HG03575 (cell line): ENCODE data around the gene SERPINH1.

Experiments used
- ATAC-seq: cut with Tn5 transposase; IDR thresholded peaks from one replicate; pipeline ENCODE4 v1.9.1; 2021; ENCODE audit not compliant: unreplicated experiment, insufficient number of reproducible peaks, low FRiP score; ENCODE audit errors: extremely low read depth

SERPINH1 gene

DNA sequence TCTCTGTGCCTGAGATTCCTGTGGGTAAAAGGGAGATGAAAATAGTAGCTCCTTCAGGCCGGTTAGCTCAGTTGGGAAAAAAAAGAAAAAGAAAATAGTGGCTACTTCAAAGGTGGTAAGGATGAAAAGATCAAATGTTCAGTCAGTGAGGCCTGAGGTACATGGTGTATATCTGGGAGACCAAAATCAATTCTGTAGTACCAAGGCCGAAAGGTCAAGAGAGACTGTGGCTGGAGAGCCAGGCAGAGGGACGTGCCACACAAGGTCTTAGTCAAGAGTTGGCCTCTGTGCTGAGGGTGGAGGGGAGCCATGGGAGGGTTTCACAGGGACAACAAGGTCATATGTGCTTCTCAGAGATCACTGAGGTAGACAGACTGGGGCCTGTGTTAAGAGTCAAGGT lies 31.5 kb upstream of the SERPINH1 start:
- ATAC-seq = no peak

DNA sequence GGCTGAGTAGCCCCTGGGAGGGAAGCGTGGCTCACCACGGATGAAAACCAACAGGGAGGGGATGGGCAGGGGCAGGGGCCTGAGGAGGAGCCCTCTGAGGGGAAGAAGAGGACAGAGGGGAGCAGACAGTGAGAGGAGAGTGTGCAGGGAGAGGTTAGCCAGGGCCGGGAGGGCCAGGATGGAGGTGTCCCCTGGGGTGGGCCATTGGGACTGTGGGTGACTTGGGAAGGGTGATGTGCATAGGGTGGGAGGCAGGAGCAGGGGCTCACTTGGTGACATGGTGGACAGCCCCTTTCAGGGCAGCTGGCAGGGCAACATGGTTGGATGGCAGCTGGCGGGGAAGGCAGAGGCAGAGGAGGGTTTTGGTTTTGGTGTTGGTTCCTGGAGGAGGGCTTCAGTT lies 30.7 kb upstream of the SERPINH1 start:
- no peak for ATAC-seq

DNA sequence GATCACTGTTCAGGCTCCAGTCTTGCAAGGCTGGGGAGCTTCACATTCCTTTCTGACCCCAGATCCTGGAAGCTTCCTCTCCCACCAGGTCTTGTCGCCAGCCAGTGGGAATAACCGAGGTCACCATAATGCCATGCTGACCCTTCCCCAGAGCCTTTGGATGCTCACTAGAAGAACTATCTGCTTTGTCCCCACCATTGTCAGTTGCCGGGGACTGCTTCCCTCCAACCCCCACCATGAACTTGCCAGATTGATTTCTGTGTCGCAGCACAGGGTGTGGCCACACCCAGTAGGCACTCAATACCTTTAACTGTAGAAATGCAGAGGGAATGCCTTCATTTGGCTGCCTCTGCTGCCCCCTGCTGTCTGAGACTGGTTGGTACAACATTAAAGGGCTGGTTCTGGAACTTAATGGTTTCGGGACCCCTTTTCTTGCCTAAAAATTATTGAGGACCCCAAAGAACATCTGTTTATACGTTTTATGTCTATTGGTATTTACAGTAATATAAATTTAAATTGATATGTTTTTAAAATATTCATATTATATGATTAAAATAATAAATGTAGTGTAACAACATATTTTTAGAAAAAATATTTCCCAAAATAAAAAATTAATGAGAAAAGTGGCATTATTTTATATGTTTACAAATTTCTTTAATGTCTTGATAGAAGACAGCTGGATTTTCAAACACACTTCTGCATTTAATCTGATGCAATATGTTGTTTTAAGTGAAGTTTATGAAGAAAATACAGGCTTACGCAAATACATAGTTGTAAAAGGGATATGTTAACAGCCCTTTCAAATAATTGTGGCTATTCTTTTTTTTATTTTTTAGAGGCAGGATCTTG lies 29.6 kb upstream of the SERPINH1 start:
- no peak for ATAC-seq

DNA sequence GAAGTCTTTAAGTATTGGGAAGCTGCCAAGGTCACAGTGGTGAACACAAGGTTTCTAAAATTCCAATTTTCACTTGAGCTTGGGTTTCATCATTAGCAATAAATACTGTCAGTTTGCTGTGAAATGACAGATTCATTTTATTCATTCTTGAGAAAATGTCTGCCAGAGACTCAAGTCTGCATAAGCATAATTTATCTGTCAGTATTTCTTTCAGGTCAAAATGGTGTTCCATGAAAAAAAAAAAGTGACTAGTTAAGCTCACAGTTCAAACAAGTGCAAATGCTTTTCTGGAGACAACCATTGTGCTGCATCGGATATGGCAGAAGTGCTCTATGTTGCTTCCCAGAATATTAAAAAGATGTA lies 28.2 kb upstream of the SERPINH1 start:
- ATAC-seq = no peak

DNA sequence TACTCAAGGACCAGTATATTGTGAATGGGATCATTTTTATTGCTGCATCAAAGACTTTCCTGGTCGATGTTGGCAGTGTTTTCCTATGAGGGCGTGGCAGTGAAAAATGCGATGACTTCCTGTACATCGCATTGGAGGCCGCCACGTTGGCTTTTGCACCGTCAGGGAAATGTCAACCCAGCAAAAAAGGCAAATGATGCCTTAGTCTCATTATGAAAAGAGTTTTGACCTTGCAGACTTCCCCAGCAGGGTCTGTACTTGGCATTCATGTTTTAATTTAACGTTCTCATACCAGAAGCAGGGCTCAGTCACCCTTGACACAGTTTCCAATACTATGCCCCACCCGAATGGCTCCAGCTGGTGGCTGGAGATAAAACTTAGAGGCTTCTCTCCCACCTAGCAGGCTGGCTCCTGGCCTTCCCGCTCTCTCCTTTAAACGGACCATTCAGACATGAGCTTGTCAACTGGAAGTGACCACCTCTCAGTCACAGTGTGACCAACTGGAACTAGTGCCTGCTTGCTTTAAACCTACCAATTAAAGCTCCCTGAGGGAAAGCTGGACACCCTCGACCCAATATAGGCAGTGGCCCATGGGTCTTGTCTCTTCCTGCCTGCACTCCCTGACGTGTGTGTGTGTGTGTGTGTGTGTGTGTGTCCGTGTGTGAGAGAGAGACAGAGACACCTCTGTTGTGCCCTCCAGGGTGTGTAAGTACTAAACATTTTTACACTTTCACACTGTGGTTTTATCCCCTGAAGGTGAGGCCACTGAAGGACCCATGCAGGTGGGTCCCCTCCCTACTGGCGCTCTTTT lies 27.6 kb upstream of the SERPINH1 start:
- ATAC-seq = no peak

DNA sequence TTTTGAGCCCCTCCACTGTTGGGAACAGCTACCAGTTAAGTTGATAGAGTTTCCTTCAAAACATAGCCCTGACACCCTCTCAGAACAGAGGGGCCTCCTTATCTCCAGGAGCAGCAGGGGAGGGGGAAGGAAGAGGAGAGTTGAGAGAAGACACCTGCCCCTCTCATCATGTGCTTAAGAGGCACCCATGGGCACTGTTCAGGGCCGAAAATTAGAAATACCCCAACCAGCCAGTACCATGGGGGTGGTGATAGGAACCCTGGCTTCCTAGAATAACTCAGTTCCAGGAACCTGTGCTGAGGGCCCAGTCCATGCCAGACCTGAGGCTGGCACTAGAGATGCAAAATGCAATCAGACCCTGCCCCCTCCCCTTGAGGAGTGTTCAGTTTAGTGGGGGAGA lies 27.0 kb upstream of the SERPINH1 start:
- no peak for ATAC-seq

DNA sequence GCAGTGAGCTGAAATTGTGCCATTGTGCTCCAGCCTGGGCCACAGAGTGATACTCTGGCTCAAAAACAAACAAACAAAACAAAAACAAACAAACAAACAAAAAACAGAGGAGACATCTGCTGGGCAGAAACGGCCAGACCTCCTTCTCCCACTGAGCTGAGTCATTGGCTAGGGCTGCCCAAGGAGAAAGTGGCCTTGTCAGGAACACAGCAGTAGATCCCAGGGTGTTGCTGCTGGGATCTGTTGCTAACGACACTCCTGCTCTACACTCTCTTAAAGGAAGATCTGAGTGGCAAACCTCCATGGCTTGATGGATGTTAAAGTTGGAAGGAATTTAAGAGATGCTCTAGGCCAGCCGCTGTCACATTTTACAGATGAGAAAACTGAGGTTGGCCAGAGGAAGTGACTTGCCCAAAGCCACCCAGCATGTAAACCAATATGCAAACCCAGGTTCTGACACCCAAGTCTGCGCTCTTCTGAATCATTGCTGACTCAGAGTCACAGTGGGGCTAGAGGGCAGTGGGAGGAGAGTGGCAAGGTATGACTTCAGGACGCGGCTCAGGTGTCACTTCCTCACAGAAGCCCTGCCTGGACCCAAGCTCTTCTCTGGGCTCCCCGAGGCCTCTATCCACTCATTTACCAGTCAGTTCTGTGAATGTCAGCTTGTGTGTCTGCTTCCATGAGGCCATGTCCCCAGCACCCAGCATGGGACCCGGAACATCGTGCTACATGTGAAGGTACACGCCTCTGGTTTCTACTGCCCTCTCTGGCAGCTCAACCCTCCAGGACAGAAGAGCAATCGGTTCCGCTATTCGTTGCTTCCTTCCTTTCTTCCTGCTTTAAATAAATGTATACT lies 25.0 kb upstream of the SERPINH1 start:
- no peak for ATAC-seq

DNA sequence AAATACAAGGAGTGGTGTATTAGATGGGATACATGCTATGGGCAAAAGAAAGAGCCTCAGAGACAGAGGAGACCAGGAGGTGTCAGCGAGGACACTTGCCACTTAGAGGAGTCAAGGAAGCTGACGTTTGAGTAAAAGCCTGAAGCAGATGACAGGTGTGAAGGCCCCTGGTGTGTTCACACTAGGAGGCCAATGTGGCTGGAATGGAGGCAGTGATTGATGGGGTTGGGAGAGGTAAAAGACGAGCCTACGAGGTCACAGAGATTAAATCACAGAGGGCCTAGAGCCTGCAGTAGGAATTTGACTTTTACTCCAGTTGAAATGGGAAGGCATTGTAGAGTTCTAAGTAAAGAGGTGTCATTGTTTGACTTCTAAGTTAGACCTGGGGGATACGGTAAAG lies 24.3 kb upstream of the SERPINH1 start:
- ATAC-seq = no peak

DNA sequence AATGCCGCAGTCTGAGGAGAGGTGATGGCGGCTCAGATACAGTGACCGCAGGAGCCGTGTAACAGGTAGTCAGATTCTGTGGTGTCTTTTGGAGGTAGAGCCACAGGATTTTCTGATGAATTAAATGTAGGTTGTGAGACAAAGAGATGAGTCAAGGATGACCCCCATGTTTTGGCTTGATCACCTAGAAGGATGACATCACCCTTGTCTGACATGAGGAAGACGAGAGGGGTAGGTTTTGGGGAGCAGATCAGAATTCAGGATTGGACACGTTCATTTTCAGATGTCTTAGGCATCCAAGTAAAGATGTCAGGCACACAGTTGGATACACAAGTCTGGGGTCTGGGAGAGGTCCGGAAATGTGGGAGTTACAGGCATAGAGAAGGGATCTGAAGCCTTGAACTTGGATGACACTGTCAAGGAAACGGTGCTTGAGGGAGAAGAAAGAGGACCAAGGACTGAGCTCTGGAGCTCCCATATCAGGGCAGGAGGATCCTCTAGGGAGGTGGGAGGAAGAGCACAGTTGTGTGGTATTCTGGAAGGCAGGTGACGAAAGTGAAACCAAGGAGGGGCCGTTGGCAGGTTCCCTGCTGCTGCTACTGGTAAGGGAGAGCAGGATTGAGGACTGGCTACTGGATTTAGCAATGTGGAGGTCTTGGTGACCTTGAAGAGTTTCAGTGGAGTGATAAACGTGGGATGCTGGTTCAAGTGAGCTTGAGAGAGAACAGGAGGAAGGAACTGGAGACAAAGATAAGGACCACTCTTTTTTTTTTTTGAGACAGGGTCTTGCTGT lies 23.7 kb upstream of the SERPINH1 start:
- ATAC-seq = no peak

DNA sequence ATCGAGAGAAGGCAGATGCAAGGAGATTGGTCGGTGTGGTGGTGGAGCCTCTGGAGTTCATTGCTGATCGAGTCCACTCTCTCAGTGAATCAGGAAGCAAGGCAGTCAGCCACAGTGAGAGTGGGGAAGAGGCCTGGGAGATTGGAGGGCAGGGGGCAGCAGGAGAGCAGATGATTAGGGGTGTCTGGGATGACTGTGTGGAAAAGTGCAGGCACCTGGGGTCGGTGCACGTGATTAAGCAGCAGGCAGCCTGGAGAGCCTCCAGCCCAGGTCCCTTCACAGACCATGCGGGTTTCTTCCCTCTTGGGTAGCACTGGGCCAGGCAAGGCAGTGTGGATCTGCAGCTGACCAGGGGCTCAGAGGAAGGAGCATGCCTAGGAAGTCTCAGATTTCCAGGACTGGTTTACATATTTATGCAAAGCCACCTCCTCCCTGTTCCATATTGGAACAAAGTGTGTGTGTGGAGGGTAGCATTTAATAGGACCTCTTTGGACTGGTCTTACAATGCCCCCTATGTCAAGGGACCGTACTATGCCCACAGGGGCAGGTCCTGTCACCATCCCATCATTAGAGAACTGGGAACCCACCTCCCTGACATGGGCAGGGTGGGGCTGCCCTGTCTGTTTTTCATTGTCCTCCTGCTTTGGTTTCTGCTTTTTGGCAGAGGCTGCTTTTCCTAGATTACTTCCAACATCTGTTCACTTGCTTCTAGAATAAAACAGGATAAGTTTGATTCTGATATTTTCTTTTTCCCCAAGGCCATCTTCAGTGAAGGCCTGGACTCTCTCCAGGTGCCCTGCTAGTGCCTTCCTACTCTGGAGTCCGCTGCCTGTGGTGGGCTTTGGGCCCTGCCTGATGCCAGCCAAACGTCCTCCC lies 22.4 kb upstream of the SERPINH1 start:
- no peak for ATAC-seq

DNA sequence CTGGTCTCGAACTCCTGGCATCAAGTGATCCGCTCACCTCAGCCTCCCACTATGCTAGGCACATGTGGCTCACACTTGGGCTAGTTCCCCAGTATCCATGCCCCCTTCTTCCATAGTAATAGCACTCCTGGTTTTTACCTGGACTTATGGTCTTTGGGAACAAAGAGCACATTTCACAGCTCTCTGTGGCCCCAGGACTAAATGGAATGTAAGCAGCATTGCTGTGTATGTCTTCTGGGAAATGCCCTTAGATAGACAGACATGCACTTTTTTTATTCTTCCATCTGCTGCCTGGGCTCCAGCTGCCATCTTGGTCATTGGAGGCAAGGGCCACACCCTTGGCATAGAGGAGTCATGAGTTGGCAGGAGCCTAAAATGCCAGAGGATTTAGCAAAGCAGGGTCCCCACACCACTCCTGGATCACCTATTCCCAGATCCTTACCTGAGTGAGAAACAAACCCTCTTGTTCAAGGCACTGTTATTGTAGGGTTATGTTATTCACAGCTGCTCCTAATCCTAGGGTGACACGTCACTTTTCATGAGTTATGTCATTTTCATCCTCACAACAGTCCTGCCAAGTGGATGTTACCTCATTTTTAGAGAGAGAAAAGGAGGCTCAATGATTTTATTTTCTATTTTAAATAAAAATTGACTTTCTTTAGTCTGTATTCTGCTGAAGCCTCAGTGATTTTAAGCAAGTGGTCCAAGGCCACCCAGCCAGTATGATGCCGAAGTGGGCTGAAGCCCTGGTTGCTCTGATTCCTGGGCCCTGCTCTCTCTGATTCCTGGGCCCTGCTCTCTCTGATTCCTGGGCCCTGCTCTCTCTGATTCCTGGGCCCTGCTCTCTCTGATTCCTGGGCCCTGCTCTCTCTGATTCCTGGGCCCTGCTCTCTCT lies 20.6 kb upstream of the SERPINH1 start:
- no peak for ATAC-seq

DNA sequence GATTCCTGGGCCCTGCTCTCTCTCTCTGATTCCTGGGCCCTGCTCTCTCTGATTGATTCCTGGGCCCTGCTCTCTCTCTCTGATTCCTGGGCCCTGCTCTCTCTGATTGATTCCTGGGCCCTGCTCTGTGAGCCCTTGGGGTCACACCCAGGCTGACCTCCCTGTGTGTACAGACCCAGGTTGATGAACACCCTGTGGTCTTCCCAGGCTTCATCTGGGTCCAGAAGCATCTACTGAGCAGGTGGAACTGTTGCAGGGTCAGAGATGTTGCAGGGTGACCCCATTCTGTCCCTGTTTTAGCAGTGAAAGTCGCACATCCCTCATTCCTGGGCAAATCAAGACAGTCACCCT lies 20.0 kb upstream of the SERPINH1 start:
- no peak for ATAC-seq

DNA sequence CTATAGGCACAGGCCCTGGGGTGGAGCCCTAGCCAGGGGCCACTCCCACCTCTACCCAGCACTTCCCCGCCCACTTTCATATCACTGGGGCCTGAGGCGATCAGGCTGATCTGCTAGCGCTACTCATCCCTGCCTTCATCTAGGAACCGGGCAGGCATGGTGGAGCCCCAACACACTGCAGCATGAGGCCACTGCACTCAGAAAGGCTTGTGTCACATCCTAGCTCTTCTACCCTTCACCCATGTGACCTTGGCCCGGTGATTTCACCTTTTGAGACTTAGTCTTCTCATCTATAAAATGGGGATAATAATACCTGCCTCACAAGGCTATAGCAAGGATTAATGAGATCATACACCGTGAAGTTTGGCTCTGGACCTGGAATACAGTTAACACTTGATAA lies 18.2 kb upstream of the SERPINH1 start:
- ATAC-seq = no peak

DNA sequence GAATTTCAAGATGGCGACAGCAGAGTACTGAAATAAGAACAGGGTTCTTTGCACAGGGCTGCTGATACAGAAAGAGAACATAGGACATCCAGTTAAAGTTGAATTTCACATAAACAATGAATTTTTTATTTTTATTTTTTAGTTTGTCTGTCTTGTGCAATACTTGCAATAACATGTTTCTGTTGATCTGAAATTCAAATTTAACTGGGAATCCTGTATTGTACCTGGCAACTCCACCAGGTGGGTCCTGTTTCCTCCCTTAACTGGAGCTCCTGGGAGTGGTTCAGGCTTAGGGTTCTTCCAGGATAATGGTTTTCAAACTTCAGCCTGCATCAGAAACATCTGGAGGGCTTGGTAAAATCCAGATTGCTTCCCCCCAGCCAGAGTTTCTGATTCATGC lies 14.9 kb upstream of the SERPINH1 start:
- no peak for ATAC-seq

DNA sequence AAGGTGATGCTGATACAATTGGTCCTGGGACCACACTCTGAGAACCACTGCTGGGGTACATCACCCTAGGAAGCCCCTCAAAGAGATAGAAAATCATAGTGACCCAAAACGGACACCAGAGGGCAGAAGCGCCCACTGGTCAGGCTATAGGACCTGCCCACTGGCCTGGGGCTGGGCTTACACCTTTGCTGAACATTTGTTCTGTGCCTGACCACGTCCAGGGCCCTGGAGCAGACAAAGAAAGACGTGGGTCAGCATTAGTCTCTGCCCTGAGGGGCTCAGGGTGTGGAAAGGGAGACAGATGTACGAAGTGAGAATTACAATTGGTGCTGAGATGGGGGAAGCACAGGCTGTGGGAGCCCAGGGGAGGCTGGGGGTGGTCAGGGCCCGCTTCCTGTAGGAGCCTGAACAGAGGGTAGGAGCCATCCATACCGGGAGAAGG lies 14.4 kb upstream of the SERPINH1 start:
- ATAC-seq = no peak

DNA sequence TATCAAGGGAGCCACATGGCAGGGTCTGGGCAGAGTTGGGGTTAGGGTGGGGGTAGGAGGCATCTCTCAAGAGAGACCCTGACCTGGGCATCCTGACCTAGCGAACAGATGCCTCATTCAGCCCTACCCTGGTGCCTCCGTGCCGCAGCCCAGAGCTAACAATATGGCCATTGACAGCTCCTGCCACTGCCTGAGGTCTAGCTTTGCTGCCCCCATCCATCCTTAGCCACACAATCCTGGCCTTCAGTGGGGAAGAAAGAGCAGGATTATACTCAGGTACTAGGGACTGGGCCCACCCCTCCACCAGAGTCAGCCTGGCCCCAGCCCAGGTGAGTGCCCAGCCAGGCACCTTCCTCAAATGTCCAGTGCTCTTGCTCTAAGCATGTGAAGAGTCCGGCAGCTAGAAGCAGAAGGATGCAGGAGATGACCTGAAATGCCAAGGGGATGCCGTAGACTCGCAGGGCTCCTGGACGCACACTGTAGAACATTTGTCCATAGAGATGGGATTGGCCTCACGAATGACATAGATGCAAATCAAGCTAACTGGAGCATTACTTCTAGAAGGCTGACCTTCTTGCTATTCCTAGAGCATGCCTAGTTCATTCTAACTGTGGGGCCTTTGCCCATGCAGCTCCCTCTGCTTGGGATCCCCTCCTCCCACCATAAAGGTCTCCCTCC lies 13.3 kb upstream of the SERPINH1 start:
- no peak for ATAC-seq
